Stimulated activated CD8-positive, alpha-beta memory T cell treated with anti-CD3 and anti-CD28 coated beads, Interleukin-7, amount 100 ng/mL, for 4 hours (primary cell): ENCODE data around the gene MAPK7.

Experiments
- DNase-seq, 2 donors: peaks; one replicate each; pipeline ENCODE4 v3.0.0-alpha.2; 2020; ENCODE audit warnings: low read depth in 2 of 2

The MAPK7 gene

DNA sequence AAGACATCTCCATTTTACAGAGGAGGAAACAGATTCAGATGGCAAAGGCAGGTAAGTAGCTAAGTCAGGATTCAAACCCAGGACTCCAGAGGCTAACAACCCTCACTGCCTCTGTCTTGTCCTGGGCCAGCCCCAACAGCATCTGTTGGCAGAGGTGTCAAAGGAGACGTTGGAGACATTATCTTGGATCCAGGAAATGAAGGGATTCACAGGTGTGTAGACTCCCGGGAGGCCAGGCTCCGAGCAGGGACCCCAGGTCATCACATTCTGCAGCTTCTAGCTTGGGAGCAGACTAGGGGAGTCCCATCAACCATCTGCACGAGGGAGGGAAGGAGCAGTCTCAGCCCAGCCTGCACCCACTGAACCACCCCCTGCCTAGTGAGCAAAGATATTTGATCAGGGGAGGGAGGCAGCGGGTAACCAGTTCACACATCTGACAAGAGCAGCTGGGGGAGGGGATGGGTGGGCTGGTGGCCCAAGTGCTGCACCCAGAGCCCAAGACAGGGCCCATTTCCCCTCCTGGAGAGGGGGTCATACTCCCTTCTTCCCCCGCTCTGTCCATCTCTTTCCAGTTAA, 14.8 kb upstream of the MAPK7 start:
- DNase-seq = no peak

DNA sequence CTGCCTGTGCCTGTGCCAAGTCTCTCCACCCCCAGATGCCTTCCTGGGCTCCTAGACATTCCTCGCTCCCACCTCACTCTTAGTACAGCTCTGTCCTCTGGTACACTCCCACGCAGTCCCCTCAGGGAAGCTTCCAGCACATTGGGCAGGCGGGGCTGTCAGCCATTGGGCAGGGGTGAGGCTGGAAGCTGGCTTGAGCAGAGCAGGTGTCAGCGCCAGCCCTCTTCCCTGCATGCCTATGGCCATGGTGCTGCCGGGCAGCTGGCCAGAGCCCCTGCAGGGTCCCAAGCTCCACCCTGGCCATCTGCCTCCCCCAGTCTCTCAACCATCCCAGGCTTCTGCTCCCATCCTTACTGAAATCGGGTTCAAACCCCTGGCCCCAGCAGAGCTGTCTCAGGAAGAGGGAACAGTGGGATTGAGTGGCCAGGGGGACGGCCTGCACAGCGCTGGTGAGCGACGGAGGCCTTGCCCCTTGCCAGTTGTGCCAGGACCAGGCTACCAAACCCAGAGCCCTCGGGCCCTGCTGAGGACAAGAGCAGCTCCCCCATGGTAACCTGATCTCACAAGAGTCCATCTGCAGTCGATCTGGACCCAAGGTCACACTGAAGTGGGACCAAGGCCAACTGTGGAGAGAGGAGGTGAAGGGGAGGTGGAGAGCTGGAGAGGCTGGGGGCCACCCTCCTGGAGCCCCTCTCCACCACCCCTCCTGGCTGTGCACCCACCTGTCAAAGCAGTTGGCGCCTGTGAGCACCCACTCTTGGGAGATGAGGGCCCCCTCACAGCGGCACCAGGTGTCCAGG, 13.4 kb upstream of the MAPK7 start:
- no peak for DNase-seq

DNA sequence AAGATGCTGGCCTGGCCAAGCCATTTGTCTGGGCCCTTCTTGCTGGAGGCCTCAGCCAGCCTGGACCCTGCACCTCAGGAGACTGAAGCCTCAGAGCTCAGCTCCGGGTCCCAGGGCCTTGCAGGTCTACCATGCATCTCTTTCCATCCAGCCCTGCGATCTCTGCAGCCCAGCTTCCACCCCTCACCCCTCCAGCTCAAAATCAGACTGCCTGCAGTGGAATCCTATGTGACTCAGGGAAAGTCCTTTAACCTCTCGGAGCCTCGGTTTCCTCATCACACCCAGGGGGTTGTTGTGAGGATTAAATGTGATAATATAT, 12.8 kb upstream of the MAPK7 start:
- DNase-seq = no peak

DNA sequence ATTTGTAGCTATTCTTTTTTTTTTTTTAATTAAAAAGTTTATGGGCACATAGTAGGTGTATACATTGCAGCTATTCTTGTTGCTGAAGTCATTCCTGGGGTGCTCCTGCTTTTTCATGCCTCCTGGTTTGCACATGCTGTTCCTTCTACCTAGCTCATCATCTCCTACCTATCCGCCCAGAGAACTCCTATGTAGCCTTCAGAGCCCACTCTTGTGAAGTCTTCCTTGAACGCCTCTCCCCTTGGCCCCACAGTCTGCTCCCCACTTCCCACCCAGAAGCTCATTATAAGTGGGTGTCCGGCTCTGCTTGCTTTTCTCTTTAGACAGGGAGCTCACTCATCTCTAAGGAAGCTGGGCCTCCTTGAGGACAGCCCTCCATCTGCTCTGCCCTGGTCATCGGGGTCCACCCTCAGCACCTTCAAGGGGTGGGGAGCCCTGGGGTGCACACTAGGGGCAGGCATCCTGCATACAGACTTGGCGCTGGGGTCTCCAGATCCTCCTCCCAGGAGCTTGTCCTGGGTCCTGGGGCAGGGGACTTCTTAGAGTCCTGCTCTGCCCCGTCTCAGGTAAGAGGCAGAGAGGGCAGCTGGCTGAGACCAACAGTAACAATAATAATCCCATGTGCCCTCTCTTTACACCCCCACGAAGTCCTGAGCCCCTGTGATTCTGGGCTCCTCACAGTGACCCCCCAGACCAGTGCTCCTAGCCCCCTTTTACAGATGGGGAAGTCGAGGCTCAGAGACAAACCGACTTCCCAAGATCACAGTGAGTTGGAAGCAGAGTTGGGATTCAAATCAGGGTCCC, 12.3 kb upstream of the MAPK7 start:
- no peak for DNase-seq

DNA sequence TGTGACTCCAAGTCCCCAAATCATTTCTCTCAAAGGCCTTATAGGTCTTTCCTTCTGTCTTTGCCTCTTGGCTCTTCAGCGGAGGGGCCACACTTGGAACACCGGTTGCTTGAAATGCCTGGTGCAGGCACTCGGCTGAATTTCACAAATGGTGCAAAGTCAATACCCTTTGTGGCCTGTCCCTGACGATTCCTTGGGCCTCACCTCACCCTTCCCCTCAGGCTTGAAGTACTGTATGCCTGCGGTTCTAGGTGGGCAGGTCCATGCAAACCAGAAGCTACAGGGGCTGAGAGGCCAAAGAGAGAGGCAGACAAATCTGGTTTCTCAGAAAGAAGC, 11.7 kb upstream of the MAPK7 start:
- DNase-seq = no peak

DNA sequence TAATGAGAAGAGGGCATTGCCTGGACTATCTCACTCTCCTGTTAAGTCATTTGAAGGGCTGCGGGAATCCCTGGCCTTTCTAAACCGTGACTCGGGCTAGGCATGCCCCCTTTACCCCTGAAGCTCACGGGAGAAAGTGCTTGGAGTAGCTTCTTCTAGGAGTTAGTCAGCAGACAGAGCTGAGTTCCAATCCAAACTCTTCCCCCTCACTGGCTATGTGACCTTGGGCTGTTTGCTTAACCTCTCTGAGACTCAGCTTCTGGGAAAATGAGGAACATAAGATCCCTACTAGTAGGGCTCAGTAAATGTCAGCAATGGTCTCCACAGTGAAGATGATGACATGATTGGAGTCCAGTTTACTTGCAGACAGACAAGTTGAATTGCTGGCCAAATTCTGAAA, 10.1 kb upstream of the MAPK7 start:
- no peak for DNase-seq

DNA sequence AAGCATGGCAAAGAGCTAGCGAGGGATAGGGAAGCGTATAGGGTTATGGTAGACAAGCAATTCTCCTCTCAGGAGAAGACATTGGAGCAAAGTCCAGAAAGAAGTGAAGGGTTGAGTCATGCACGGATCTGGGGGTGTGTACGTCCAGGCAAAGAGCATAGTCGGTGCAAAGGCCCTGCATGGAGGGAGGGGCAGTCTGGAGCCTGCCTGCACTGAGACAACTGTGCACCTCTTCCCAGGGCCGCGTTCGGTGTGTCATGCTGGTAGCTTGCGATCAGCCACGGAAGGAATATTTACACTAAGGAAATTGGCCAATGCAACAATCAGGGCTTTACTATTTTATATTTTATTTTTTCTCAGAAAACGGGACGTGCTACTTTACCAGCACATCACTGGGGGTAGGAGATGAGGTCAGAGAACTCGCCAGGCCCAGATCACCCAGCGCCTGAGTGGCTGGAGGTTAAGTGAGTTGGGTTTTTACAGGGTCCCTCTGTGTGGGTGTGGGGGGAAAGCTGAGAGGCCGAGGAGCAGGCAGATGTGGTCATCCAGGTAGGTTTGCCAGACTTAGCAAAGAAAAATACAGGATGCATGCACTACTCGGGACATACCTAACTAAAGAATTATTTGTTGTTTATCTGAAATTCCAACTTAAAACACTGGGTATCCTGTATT, 9.1 kb upstream of the MAPK7 start:
- no peak for DNase-seq

DNA sequence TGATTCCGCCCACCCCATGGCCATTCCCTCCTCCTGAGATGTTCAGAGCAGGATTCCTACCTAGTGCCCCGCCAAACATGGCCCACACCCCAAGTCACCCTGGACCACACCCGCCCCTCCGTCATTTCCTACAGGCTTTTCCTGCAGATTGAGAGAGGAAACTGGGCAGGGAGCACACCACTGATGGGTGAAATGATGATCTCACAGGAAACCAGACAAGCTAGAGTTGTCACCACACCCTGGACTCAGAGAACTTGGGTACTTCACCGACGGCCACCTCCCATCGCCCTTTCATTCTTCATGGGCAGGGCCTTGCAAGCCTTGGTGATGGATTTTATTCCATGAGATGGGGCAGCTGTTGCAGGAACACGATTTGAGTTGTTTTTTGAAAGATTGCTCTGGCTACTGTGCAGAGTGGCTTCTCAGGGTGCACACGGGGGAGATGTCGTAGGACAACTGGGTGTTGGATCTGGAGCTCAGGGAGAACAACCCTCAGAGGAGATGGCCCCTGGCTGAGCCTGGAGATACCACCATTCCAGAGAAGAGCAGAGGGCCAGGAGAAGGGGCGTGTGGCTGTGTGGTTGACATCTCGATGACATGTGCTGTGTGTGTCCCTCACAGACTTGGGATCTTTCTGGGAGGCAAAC, 8.3 kb upstream of the MAPK7 start:
- DNase-seq = no peak

DNA sequence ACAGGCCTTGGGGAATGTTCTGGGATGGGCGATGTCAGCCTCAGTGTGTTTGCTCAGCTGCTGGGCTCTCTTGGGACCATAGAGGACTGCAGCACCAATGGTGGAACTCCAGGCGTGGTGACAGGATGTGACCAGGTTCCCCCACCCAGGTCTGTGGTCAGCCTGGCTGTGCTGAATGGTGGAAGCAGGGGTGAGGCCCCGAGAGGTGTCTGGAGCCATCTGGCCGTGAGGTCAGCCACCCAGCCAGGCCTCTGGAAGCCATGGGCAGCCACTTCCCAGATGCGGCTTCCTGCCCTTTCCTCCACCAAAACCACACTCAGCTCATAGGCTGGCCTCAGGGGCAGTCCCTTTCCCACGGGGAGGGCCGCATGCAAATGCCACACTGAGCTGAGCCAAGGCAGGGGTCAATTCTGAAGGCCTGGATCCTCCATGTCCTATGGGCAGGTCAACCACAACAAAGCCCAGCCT, 7.8 kb upstream of the MAPK7 start:
- DNase-seq = no peak

DNA sequence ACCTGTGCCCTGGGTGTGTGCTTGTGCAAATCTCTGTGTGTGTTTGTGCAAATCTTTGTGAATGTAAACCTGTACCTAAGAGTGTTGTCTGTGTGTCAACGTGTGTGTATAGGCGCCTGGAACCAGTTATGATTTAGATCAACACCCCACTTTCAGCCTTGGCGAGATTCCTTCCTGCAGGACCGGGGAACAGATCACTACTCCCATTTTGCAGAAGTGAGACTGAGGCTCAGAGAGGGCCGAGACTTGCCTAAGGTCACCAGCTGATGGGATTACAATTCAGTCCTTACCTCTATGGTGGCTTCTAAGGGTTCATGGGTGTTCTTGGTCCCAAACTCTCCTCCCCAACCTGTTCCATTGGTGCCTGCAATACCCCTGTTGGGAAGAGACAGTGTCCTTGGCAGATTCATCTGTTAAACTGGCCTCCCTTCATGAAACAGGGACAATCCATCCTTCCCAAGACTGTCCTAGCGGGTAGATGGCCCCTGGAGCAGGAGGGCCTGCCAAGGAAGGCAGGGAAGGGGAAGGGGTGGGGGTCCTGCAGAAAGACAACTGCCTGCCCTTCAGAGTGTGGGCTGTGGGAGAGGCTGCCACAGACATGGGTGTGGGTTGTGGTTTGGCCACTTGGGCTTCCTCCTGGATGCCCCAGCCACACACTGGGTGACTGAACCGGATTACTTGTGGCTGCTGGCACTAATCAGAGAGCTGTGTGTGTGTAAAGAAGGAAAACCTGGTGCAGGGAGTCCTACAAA, 6.9 kb upstream of the MAPK7 start:
- no peak for DNase-seq

DNA sequence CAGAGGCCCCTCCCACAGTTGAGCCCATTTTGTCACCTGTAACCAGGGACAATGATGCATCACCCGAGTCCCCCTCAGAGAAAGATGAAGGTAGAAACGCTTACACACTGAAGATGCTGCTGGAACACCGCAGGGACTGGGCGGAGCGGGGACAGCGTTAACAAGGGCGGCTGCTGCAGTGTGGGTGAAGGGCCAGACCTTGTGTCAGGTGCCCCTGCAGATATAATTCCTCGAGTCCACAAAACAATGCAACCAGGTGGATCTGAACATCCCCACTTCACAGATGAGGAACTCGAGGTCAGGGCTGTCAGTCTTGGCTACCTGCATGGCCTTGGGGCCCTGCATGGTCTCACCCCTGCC, 6.3 kb upstream of the MAPK7 start:
- DNase-seq = no peak

DNA sequence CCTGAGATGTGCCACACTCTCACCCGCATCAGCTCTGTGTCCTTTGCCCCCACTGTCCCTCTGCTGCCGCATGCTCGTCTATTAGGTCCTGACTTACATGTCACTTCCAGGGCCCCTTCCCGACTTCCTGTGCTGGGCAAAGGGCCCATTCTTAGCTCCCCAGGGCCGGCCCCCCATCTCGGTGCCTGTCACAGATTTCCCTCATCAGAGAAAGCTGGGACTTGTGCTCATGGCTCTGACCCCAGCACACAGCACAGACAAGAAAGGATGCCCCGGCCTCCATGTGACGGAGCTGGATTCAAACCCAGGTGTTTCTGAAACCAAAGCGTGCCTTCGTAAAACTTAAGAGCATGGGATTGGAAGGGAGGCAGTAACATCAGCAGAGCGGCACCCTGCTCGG, 5.9 kb upstream of the MAPK7 start:
- no peak for DNase-seq

DNA sequence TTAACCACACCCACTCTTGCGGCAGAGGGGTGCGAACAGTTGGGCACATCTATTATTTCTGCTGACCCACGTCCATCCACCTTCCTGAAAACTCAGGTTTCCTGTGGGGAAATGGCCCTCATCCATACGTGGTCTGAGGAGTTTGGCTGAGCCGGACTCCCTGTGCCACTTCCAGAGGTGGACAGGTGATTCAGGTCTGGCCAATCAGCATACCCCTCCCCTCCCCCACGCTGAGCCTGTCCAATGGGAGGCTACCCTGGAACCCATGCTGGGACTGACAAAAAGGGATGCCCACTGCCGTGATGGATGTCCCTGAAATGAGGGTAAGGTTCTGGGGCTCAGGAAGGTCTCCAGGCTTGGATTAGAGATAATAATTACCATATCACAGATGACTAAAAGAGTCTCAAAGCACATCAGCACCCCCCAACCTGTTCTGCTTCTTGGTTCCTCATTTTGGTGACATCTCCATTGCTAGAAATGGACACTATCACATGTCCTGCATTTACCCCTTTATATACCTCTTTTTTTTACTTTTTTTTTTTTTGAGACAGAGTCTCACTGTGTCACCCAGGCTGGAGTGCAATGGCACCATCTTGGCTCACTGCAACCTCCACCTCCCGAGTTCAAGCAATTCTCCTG, 5.3 kb upstream of the MAPK7 start:
- DNase-seq = no peak

DNA sequence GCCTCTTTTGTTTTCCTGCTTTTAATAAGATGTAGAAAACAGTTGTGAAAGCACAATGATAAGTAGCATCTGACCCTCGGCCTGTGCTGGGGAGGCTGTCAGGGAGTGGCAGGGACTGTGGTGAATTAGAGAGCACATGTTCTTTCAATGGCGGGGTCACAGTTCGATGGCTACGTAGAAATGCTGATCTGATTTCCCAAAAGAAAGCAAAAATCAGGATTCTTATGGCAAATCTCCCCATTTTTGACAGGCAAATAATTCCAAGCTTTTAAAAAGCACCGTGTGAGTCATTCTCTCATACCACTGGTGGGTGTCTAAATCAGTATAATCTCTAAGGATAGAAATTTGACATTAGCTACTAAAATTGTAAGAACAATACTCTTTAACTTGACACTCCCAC, 4.2 kb upstream of the MAPK7 start:
- no peak for DNase-seq

DNA sequence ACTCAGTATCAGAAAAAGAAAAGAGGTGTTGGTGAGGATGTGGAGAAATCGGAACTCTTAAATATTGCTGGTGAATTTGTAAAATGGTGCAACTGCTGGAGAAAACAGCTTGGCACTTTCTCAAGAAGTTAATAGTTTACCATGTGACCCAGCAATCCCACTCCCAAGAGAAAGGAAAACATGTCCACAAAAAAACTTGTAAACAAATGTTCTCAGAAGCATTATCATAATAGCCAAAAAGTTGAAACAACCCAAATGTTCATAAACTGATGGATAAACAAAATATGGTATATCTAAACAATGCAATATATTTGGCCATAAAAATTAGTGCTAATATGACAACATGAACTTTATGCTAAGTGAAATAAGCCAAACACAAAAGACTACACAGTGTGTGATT, 2.6 kb upstream of the MAPK7 start:
- DNase-seq = no peak

DNA sequence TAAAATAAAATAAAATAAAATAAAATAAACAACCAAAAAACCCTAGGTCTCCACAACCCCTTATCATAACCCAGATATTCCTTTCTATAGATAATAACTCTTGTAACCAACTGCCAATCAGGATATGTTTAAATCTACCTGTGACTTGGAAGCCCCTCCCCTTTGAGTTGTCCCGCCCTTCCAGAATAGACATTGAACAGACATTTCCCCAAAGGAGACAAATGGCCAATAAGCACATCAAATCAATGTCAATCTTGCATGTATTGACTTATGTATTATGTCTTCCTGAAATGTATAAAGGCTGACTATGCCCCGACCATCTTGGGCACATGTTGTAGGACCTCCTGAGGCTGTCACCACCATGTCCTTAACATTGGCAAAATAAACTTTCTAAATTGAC, 1.5 kb upstream of the MAPK7 start:
- no peak for DNase-seq

DNA sequence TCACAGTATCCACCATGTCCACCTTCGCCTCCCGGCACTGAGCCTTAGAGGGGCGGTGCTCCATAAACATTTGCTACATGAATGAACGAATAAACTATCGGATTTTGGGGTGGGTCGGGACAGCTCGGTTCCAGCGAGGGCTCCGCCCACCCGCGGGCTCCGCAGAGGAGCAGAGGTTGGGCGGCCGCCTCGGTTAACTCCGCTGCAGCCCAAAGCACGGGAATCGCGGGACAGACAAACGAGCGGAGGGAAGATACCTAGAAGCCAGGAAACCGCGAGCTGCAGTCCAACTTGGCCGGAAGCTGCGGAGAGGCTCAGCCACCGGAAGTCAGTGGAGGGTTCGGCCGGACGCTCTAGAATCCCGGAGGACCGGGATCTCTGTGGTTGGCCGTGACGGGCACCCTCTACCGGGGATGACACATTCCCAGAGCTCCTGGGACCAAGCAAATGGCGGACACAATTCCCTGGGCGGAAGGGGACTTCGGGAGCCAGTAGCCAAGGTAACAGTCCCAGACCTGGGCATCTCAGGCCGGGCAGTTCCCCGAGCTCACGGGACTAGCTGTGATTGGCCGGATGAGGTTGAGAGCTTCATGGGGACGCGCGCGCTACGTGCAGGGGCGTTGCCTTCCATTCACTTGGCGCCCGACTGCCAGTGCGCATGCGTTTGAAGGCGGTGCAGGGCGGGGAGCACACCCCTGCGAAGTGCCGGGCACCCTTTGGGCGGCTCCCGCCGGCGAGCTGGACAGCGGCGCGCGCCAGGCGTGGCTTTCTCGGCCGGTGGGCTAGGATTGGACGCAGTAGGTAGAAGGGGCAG, 489 bp upstream of the MAPK7 start:
- DNase-seq = peak; percentile 87 to 93

DNA sequence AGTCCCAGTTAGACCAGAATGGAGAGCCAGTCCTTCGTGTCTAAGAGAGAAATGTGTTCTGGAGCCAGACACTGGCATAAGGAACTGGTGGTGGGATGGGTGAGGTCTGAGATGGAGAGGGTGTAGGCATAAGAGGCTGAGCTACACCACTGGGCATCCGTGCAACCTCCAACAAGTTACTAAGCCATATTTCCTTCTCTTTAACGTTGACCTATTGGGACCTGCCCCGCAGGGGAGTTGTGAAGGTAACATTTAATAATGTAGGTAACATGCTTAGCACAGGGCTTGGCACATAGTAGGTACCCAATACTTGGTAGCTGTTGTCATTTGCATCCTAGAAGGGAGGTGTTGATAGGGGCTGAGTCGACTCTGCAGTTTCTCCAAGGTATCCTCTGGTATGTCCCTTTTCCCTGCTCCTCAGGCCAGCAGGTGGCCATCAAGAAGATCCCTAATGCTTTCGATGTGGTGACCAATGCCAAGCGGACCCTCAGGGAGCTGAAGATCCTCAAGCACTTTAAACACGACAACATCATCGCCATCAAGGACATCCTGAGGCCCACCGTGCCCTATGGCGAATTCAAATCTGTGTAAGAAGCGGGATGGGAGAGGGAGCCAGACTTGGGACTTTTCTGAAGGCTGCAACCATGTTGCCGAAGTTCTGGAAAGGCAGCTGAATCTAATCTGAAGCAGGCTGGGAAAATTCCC, 1.2 kb downstream of the MAPK7 start:
- no peak for DNase-seq

DNA sequence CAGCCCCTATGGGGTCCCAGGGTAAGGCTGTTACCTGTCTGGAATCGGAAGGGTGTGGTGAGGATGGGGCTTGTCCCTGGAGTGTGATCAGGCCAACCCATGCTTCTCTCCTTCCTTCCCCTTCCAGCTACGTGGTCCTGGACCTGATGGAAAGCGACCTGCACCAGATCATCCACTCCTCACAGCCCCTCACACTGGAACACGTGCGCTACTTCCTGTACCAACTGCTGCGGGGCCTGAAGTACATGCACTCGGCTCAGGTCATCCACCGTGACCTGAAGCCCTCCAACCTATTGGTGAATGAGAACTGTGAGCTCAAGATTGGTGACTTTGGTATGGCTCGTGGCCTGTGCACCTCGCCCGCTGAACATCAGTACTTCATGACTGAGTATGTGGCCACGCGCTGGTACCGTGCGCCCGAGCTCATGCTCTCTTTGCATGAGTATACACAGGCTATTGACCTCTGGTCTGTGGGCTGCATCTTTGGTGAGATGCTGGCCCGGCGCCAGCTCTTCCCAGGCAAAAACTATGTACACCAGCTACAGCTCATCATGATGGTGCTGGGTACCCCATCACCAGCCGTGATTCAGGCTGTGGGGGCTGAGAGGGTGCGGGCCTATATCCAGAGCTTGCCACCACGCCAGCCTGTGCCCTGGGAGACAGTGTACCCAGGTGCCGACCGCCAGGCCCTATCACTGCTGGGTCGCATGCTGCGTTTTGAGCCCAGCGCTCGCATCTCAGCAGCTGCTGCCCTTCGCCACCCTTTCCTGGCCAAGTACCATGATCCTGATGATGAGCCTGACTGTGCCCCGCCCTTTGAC, 2.4 kb downstream of the MAPK7 start:
- DNase-seq = no peak
